ENCODE results near the gene CAAP1.

Gene CAAP1

GRCh38 chr9:26892251-26893029 is at the start of gene CAAP1:
Gene CAAP1, minus strand, starts transcription at chr9:26892802. Its CDS starts 87 bp downstream, at chr9:26892715.
- DNase-seq (ENCODE audit: low spot score) = peak; percentile 93
- in situ Hi-C loops (cut with MboI; ENCODE audit: low pct_unique_long_range_greater_than_20kb, low sequenced_read_pairs, unreplicated experiment) = no loop called here
- TF ChIP-seq, protein P1, sequence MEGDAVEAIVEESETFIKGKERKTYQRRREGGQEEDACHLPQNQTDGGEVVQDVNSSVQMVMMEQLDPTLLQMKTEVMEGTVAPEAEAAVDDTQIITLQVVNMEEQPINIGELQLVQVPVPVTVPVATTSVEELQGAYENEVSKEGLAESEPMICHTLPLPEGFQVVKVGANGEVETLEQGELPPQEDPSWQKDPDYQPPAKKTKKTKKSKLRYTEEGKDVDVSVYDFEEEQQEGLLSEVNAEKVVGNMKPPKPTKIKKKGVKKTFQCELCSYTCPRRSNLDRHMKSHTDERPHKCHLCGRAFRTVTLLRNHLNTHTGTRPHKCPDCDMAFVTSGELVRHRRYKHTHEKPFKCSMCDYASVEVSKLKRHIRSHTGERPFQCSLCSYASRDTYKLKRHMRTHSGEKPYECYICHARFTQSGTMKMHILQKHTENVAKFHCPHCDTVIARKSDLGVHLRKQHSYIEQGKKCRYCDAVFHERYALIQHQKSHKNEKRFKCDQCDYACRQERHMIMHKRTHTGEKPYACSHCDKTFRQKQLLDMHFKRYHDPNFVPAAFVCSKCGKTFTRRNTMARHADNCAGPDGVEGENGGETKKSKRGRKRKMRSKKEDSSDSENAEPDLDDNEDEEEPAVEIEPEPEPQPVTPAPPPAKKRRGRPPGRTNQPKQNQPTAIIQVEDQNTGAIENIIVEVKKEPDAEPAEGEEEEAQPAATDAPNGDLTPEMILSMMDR (IDR thresholded peaks at IDR 0.05; ENCODE audit: extremely low read depth, insufficient read depth, missing control alignments) = peak; percentile 60

DNA sequence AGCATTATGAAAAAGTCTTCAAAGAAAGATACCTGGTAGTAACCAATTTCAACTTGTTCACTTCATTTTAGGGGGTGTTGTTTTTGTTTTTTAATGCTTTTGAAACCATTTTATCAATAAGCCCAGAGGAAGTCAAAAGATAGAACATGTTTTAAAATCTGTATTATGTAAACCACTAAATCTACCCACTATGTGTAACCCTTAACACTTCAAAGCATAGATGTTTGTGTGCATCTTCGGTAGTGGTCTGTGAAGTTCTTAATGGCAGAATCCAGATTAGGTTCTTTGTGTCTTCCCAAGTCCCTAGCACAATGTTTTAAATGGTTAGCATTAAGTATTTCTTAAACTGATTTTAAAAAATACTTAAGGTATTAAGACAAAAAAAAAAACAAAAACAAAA is 48.2 kb upstream of the CAAP1 start:
- TF ChIP-seq, protein P1 (IDR thresholded peaks at IDR 0.05; ENCODE audit: extremely low read depth, insufficient read depth, missing control alignments) = no peak
- in situ Hi-C loops (cut with MboI; ENCODE audit: low pct_unique_long_range_greater_than_20kb, low sequenced_read_pairs, unreplicated experiment) = no loop called here
- no peak for DNase-seq (ENCODE audit: low spot score)

- no peak for DNase-seq (ENCODE audit: low spot score)
- in situ Hi-C loops (cut with MboI; ENCODE audit: low pct_unique_long_range_greater_than_20kb, low sequenced_read_pairs, unreplicated experiment) = no loop called here
- TF ChIP-seq, protein P1 (IDR thresholded peaks at IDR 0.05; ENCODE audit: extremely low read depth, insufficient read depth, missing control alignments) = no peak
Observed at GRCh38 chr9:26939955-26940711, 47.5 kb upstream of the CAAP1 start.

DNA sequence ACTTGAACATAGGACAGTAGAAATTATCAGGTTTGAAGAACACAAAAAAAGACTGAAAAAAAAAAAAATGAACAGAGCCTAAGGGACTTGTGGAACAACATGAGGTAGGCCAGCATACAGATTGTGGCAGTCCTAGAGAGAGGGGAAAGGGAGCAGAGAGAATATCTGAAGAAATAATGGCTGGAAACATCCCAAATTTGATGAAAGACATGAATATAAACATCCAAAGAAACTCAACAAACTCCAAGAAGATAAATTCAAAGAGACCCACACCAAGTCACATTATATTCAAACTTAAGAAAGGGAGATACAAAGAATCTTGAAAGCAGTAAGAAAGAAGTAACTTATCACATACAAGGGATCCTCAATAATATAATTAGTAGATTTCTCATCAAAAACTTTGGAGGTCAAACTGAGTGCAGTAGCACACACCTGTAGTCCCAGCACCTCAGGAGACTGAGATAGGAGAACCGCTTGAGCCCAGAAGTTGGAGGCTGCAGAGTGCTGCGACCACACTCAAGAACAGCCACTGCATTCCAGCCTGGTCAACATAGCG is 45.3 kb upstream of the CAAP1 start:
- in situ Hi-C loops (cut with MboI; ENCODE audit: low pct_unique_long_range_greater_than_20kb, low sequenced_read_pairs, unreplicated experiment) = no loop called here
- TF ChIP-seq, protein P1 (IDR thresholded peaks at IDR 0.05; ENCODE audit: extremely low read depth, insufficient read depth, missing control alignments) = no peak
- DNase-seq (ENCODE audit: low spot score) = no peak

GRCh38 chr9:26935847-26936246 is 43.2 kb upstream of the CAAP1 start:
- in situ Hi-C loops (cut with MboI; ENCODE audit: low pct_unique_long_range_greater_than_20kb, low sequenced_read_pairs, unreplicated experiment) = no loop called here
- TF ChIP-seq, protein P1 (IDR thresholded peaks at IDR 0.05; ENCODE audit: extremely low read depth, insufficient read depth, missing control alignments) = no peak
- no peak for DNase-seq (ENCODE audit: low spot score)

DNA sequence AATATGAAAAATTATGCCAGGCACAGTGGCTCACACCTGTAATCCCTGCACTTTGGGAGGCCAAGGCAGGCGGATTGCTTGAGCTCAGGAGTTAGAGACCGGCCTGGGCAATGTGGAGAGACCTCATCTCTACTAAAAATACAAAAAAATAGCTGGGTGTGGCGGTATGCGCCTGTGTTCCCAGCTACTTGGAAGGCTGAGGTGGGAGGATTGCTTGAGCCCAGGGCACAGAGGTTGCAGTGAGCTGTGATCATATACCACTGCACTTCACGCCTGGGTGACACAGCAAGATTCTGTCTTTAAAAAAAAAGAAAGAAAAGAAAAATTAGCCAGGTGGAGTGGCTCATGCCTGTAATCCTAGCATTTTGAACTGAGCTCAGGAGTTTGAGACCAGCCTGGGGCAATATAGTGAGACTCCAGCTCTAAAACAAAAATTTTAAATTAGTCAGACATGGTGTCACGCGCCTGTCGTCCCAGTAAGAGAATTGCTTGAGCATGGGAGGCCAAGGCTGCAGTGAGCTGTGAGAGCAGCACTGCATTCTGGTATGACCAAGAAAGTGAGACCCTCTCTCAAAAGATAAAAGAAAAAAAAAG is 36.4 kb upstream of the CAAP1 start:
- TF ChIP-seq, protein P1 (IDR thresholded peaks at IDR 0.05; ENCODE audit: extremely low read depth, insufficient read depth, missing control alignments) = no peak
- in situ Hi-C loops (cut with MboI; ENCODE audit: low pct_unique_long_range_greater_than_20kb, low sequenced_read_pairs, unreplicated experiment) = no loop called here
- no peak for DNase-seq (ENCODE audit: low spot score)

All from GM13977 (cell line).